Neural cell (in vitro differentiated cells): ENCODE measurements around the gene NPM1. TPM values are rescaled to one million over a fixed set of nuclear protein-coding genes. Genes with fewer than 3 reads are reported as not detected.

Source experiments
- H2AFZ ChIP-seq: fragments of 200-600, 300-800 bp; sonication (generic), shearing (Covaris generic); 2 replicates; pipeline ENCODE4 v1.6.0; 2014; ENCODE audit warnings: low read depth, mild to moderate bottlenecking, antibody characterized with exemption, low read length, moderate library complexity
- H3F3A ChIP-seq: fragments of 200-600 bp; shearing (Covaris generic); 2 replicates; pipeline ENCODE4 v1.6.1; 2016; ENCODE audit warnings: mild to moderate bottlenecking, moderate library complexity, mixed read lengths, antibody characterized with exemption, low read length; ENCODE audit not compliant: insufficient read depth, poor library complexity, severe bottlenecking
- H3K27ac ChIP-seq: fragments of 200-600, 300-800 bp; sonication (generic), shearing (Covaris generic); 2 replicates; pipeline ENCODE4 v1.5.1; 2014; ENCODE audit warnings: mild to moderate bottlenecking, low read length, moderate library complexity
- H3K27me3 ChIP-seq: fragments of 300-800, 200-600 bp; sonication (generic), shearing (Covaris generic); 2 replicates; pipeline ENCODE4 v1.6.0; 2014; ENCODE audit warnings: mild to moderate bottlenecking, low read depth, low read length, moderate library complexity; ENCODE audit not compliant: insufficient read depth
- H3K36me3 ChIP-seq: fragments of 300-800, 200-600 bp; sonication (generic), shearing (Covaris generic); 2 replicates; pipeline ENCODE4 v1.5.1; 2014; ENCODE audit warnings: mild to moderate bottlenecking, antibody characterized with exemption, low read length, moderate library complexity; ENCODE audit not compliant: insufficient read depth
- H3K4me2 ChIP-seq: fragments of 300-800, 200-600 bp; sonication (generic), shearing (Covaris generic); 2 replicates; pipeline ENCODE4 v1.6.0; 2014; ENCODE audit warnings: mild to moderate bottlenecking, low read length
- H3K4me3 ChIP-seq: fragments of 300-800, 200-600 bp; sonication (generic), shearing (Covaris generic); 2 replicates; pipeline ENCODE4 v1.5.1; 2014; ENCODE audit warnings: mild to moderate bottlenecking, low read length, moderate library complexity
- H3K79me2 ChIP-seq: fragments of 200-600 bp; shearing (Covaris generic); replicated peaks from 2 replicates; pipeline ENCODE4 v1.6.0; 2014; ENCODE audit warnings: mild to moderate bottlenecking, low read length, moderate library complexity; ENCODE audit not compliant: insufficient read depth
- H3K9ac ChIP-seq: fragments of 300-800, 200-600 bp; sonication (generic), shearing (Covaris generic); 2 replicates; pipeline ENCODE4 v1.6.1; 2016; ENCODE audit warnings: mild to moderate bottlenecking, low read length, mixed read lengths
- H3K9me2 ChIP-seq: fragments of 200-600 bp; shearing (Covaris generic); 2 replicates; pipeline ENCODE4 v1.6.1; 2016; ENCODE audit warnings: mild to moderate bottlenecking, low read length, mixed read lengths; ENCODE audit not compliant: insufficient read depth
- H3K9me3 ChIP-seq: fragments of 200-600, 300-800 bp; sonication (generic), shearing (Covaris generic); 2 replicates; pipeline ENCODE4 v1.6.1; 2016; ENCODE audit warnings: mild to moderate bottlenecking, mixed run types, low read length, moderate library complexity, mixed read lengths
- H4K20me1 ChIP-seq: fragments of 200-600 bp; shearing (Covaris generic); 2 replicates; pipeline ENCODE4 v1.6.1; 2016; ENCODE audit warnings: mild to moderate bottlenecking, mixed run types; ENCODE audit not compliant: insufficient read depth
- CTCF ChIP-seq: fragments of 450-650 bp; IDR thresholded peaks from 2 replicates; pipeline ENCODE4 v1.5.1; 2014; ENCODE audit warnings: antibody characterized with exemption, mild to moderate bottlenecking, moderate library complexity; ENCODE audit not compliant: poor library complexity, severe bottlenecking
- EP300 ChIP-seq: fragments of 450-650 bp; conservative IDR thresholded peaks from 2 replicates; pipeline ENCODE4 v1.6.1; 2014; ENCODE audit warnings: antibody characterized with exemption, mild to moderate bottlenecking, moderate library complexity; ENCODE audit not compliant: poor library complexity, severe bottlenecking
- EZH2 ChIP-seq: fragments of 200-600, 300-800 bp; shearing (Covaris generic), sonication (generic); IDR thresholded peaks from 2 replicates; pipeline ENCODE4 v1.6.1; 2014; ENCODE audit warnings: antibody characterized with exemption, low read length, borderline replicate concordance, mild to moderate bottlenecking; ENCODE audit not compliant: insufficient read depth, poor library complexity, severe bottlenecking
- MXI1 ChIP-seq: fragments of 450-650 bp; conservative IDR thresholded peaks from 2 replicates; pipeline ENCODE4 v1.6.1; 2014; ENCODE audit warnings: antibody characterized with exemption, mild to moderate bottlenecking; ENCODE audit not compliant: poor library complexity, severe bottlenecking
- POLR2AphosphoS5 ChIP-seq: IDR thresholded peaks from 2 replicates; pipeline ENCODE4 v1.6.1; 2012
- RAD21 ChIP-seq: fragments of 450-650 bp; conservative IDR thresholded peaks from 2 replicates; pipeline ENCODE4 v1.6.1; 2014; ENCODE audit warnings: antibody characterized with exemption, mild to moderate bottlenecking, moderate library complexity
- REST ChIP-seq: IDR thresholded peaks from 2 replicates; pipeline ENCODE4 v1.6.1; 2012; ENCODE audit warnings: borderline replicate concordance
- SMC3 ChIP-seq: fragments of 450-650 bp; conservative IDR thresholded peaks from 2 replicates; pipeline ENCODE4 v1.6.1; 2014; ENCODE audit warnings: antibody characterized with exemption, mild to moderate bottlenecking, moderate library complexity; ENCODE audit not compliant: poor library complexity
- TAF1 ChIP-seq: IDR thresholded peaks from 2 replicates; pipeline ENCODE4 v1.6.1; 2012; ENCODE audit warnings: low read depth
- polyA plus RNA-seq: library from polyadenylated mRNA; depleted of rRNA; stranded (reverse); fragments of >200 nt; gene quantifications from 2 replicates; pipeline ENCODE4 v1.2.3, GENCODE V29; 2014

Gene NPM1
- polyA plus RNA-seq, 1 donor from 2014 or later: 1,141 TPM

GRCh38 chr5:171418982-171419687 lies 31.5 kb downstream of the NPM1 start, which contains the start of gene FGF18:
TSS of gene FGF18 (plus strand) at chr5:171419647. CDS start at chr5:171420200, 553 bp downstream.
- peak within 1 kb of the TSS; percentile 1 for H2AFZ ChIP-seq
- TF ChIP-seq EP300 (no peak), SMC3 (peak; percentile 64), MXI1 (peak; percentile 6), CTCF (no peak), TAF1 (no peak)
- no peaks in the 10 kb centered on the region for H3K79me2 ChIP-seq
- H3K9me2 ChIP-seq: no peaks in the 10 kb centered on the region
- peak within 1 kb of the TSS; percentile 74 for H3K4me3 ChIP-seq
- H3K9me3 ChIP-seq: no peaks in the 10 kb centered on the region
- H3K9ac ChIP-seq: peak within 1 kb of the TSS; percentile 54
- peak within 1 kb of the TSS; percentile 70 for H3K4me2 ChIP-seq
- H3K36me3 ChIP-seq: no peaks in the 10 kb centered on the region
- H3F3A ChIP-seq: no peaks in the 10 kb centered on the region
- H3K27me3 ChIP-seq: peaks cover 31% of the 10 kb centered on the region
- no peaks in the 10 kb centered on the region for H4K20me1 ChIP-seq
- H3K27ac ChIP-seq: no peak within 1 kb of the TSS

- H4K20me1 ChIP-seq: no peaks in the 10 kb centered on the region
- no peaks in the 10 kb centered on the region for H3F3A ChIP-seq
- no peaks in the 10 kb centered on the region for H3K36me3 ChIP-seq
- TF ChIP-seq EP300 (peak; percentile 23), REST (no peak), POLR2AphosphoS5 (no peak), CTCF (peak; percentile 71), SMC3 (peak; percentile 55), TAF1 (no peak), EZH2 (no peak), MXI1 (peak; percentile 63), RAD21 (peak; percentile 61)
- no peaks in the 10 kb centered on the region for H3K79me2 ChIP-seq
- peak overlapping the region; percentile 25 for H3K4me2 ChIP-seq
- no peak overlapping the region for H2AFZ ChIP-seq
- peak overlapping the region; percentile 54 for H3K9ac ChIP-seq
- no peaks in the 10 kb centered on the region for H3K9me2 ChIP-seq
- H3K27ac ChIP-seq: no peak overlapping the region
- H3K27me3 ChIP-seq: peaks cover 31% of the 10 kb centered on the region
- H3K9me3 ChIP-seq: no peaks in the 10 kb centered on the region
- H3K4me3 ChIP-seq: peak overlapping the region; percentile 74
These were observed 32.2 kb downstream of the NPM1 start for GRCh38 chr5:171419688-171420430.
